Hepatocyte (in vitro differentiated cells): ENCODE results near the gene EPB41L1.

Experiments used
- EZH2 ChIP-seq: fragments of 200-600 bp; sonication (generic); IDR thresholded peaks from 2 replicates; pipeline ENCODE4 v1.6.1; 2016; ENCODE audit warnings: antibody characterized with exemption, mild to moderate bottlenecking, borderline replicate concordance
- EZH2phosphoT487 ChIP-seq: fragments of 200-600 bp; sonication (generic); IDR thresholded peaks from one replicate; pipeline ENCODE4 v1.6.1; 2018; ENCODE audit warnings: antibody characterized with exemption, mild to moderate bottlenecking, low read depth, moderate library complexity; ENCODE audit not compliant: unreplicated experiment, severe bottlenecking
- TF ChIP-seq, protein P1 (sequence below): fragments of 200-600 bp; sonication (generic); IDR thresholded peaks from 2 replicates; pipeline ENCODE4 v1.5.1; 2016; ENCODE audit warnings: antibody characterized with exemption, mild to moderate bottlenecking; ENCODE audit not compliant: poor library complexity

DNA sequence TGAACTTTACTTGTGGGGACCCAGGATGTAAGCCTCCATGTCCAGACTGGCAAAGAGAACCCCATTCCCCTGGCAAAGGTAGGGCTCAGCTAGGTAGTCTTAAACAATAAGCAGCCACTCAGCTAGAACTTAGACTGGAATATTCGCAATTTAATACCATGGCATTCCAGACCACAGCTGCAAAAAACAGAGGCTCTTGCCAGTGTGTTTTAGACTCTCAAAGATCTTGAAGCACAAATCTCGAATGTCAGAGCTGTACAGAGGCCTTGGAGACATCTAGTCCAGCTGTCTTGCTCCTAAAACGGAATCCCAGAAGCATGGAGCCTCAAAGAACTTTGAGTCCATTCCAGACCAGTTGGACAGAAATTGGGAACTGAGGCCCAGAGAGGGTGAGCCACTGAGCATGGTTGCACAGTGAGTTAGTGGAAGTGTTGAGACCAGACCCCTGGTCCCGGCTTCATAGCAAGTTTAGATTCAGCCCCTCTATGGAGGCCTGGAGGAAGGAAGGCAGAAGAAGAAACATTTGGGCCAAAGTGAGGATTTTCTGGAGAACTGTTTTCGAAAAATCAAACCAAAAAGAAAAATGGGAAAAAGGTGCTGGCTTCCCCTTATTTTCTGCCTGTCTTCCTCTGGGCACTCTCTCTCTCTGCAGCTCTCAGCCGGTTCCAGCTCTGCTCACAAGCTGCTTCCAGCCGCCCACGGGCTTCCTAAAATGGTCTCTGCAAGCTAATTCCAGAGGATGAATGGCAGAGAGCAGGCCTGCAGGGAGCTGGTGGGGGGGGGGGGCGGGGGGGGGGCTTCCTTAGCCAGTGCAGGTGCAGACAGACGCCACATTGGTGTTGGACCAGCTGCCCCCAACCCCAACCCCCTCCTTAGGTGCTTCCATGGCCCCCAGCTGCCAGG, 114.2 kb downstream of the EPB41L1 start:
- TF ChIP-seq, protein P1, sequence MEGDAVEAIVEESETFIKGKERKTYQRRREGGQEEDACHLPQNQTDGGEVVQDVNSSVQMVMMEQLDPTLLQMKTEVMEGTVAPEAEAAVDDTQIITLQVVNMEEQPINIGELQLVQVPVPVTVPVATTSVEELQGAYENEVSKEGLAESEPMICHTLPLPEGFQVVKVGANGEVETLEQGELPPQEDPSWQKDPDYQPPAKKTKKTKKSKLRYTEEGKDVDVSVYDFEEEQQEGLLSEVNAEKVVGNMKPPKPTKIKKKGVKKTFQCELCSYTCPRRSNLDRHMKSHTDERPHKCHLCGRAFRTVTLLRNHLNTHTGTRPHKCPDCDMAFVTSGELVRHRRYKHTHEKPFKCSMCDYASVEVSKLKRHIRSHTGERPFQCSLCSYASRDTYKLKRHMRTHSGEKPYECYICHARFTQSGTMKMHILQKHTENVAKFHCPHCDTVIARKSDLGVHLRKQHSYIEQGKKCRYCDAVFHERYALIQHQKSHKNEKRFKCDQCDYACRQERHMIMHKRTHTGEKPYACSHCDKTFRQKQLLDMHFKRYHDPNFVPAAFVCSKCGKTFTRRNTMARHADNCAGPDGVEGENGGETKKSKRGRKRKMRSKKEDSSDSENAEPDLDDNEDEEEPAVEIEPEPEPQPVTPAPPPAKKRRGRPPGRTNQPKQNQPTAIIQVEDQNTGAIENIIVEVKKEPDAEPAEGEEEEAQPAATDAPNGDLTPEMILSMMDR, result no peak
- TF ChIP-seq EZH2 (no peak), EZH2phosphoT487 (no peak)
